Activated T-cell treated with anti-CD3 and anti-CD28 coated beads for 48 hours (primary cell): ENCODE data around the gene BHMT2.
A peak's percentile ranks its signal among the peaks of the same experiment; 100 is the strongest.

ENCODE experiments used
- DNase-seq: peaks from one replicate; pipeline ENCODE4 v3.0.0-alpha.2; 2020; ENCODE audit warnings: low read depth

BHMT2 gene

GRCh38 chr5:79069488-79070349 is at the start of gene BHMT2, which contains the start of gene DMGDH:
BHMT2 (plus strand) TSS chr5:79069767; CDS start chr5:79069783, 16 bp downstream.
DMGDH (minus strand) TSS chr5:79069674; CDS start chr5:79069620, 54 bp downstream.
- DNase-seq = no peak

GRCh38 chr5:79020861-79021561 is 48.6 kb upstream of the BHMT2 start:
- DNase-seq = peak; percentile 22

DNA sequence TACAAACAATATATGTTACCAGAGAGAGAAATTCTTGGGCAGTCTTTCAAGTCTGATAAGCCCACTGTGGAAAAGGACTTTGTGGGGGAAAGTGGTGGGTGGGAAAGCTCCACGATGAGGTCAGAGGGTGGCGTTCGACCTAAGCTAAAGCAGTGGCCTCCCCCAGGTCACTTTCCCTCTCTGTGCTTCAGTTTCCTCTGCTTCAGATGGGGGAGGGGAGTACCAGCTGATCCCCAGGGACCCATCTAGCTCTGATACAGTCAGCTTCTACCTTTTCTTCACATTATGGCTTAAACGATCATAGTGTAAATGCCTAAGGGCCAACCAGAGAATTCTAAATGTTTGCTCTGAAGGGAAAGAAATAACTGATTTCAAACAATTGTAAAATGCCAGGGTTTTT is 47.8 kb upstream of the BHMT2 start:
- no peak for DNase-seq

DNA sequence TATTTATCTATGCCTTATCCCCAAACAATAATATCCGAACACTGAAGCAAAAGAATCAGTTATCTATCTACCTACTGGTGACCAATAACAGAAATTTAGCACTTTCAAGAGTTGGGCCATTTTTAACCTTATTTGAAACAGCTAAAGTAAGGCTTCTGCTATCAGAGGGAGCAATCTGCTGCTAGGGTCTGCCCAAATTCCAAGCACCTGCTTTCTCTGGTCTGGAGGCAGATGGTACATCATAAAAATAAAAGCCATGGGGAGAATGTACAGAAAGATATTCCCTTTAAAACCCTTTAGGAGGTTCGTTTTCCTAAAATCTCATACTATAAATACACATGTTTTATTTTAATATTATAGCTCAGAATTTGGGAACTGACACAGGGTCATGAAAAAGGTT is 46.8 kb upstream of the BHMT2 start:
- no peak for DNase-seq

DNA sequence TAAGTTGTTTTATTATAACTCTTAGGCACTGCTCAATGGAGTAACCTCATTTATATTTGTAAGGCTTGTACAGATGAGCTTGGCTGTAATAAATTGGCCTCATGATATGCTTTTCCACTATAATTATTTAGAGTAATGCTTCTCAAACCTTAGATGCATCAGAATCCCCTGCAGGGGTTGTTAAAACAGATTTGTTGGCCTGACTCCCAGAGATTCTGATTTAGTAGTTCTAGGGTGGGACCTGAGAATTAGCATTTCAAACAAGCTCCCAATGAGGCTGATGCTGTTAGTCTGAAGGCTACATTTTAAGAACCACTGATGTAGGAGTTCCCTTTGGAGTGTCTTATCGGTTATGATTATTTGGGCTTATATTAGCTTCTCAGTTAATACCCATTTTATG is 46.2 kb upstream of the BHMT2 start:
- no peak for DNase-seq

DNA sequence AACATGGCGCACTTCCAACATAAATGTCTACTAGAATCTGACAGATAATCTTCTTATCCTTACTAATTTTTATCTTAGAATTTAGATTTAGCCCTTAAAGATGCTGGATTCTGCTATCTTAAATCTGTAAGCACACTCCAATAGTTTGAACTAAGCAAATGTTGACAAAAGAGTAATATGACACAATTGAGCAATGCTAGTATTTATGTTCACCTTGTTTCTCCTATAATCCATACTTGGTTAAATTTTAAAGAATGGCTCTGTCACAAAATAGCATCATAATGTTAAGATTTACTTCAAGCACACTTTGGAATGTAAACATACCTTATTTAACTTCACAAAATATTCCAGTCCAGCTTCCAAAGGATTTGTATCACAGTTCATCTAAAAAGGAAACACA is 45.6 kb upstream of the BHMT2 start:
- no peak for DNase-seq

DNA sequence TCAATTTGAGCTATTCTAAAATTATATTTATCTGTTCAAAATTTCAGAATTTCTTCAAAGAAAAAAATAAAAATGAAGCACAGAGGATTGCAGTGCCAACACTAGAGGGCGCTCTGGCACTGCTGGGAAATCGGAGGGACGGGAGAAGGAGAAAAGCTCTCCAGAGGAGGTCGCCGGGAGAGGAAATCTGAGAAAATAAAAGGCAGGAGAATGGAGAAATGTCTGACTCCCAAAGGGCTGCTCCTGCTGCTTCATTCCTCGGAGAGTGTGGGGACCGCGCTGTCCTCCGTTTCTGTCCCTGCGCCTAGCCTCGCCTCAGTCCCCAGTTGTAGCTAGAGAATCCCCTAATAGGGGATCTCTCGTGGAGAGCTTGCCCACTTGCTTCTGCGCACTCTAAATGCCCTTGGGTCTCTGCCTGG is 44.5 kb upstream of the BHMT2 start:
- DNase-seq = peak; percentile 38

DNA sequence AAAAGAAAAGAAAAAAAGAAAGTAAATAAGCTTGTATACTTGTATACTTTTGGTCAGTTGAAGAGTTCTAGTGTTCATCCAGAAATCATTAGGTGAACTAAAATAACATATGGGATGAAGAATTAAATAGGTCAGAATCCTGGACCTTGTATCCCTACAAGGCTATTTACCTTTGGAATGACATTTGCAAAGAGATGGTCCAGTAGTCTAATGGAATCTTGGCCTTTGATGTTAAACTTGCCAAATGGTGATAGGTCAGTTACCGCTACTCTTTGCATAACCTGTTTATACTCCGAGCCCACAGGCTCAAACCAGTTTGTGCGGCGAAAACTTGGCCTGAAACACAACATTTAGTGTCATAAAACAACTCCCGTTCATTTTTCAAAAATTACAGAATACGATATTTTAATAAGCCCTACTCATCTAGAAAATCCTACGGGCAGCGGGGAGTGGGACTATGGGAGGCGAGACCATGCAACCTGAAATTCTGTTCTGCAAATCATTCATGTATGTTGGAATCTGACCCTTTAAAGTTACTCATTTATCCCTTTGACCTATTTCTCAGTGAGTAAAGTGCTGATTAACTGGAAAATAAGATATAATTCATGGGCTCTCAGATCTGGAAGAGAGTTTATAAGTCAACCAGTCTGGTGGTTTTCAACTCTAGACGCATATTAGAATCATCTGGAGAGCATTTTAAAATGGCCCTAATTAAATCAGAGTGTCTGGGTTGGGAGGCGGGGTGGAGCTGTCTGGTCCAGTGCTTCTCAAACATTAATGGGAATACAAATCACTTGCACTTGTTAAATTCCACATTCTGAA is 38.7 kb upstream of the BHMT2 start:
- no peak for DNase-seq

- no peak for DNase-seq
Measured at GRCh38 chr5:79031485-79031867, 38.1 kb upstream of the BHMT2 start.

DNA sequence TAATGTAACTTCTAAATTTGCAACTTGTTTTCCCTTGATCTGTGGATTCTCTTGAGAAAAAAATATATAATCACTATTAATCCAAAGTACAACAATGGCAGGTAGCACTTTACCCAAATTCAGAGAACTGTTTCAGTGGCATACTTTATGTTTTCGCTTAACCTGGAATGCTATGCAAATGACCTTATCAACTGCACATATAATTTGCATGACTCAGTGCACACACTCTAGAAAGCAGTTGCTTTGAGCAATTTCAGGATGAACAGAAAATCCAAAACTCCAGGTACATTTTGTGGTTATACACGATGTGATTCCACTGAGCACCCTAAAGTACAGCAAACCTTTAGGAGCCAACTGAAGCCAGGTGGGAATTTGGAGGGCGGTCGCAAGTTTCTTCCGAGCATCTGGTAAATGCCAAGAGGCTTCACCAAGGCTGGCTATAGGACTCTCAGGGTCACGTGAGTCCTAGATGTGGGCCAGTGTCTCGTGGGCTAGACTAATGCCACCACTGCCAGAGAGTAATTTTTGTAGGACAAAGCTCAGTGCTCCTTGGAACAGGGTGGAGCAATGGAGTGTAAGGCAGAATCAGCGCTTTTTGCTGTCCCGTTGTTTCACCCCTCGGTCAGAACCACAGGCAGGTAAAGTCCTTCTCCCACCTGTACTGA is 37.4 kb upstream of the BHMT2 start:
- no peak for DNase-seq

- DNase-seq = no peak
Measured at GRCh38 chr5:79032782-79033181, 36.8 kb upstream of the BHMT2 start.

GRCh38 chr5:79035237-79035636 is 34.3 kb upstream of the BHMT2 start:
- no peak for DNase-seq

DNA sequence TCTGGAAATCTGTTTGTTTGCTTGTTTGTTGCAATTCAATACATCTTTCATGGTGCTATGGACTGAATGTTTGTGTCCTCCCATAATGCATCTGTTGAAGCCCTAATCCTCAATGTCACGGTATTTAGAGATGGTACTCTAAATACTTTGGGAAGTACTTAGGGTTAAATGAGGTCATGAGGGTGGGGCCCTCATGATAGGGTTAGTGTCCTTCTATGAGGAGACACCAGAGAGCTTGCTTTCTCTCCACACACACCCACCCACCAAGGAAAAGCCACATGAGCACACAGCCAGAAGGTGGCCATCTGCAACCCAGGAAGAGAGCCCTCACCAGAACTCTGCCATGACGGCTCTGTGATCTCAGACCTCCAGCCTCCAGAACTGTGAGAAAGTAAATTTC is 32.8 kb upstream of the BHMT2 start:
- no peak for DNase-seq

DNA sequence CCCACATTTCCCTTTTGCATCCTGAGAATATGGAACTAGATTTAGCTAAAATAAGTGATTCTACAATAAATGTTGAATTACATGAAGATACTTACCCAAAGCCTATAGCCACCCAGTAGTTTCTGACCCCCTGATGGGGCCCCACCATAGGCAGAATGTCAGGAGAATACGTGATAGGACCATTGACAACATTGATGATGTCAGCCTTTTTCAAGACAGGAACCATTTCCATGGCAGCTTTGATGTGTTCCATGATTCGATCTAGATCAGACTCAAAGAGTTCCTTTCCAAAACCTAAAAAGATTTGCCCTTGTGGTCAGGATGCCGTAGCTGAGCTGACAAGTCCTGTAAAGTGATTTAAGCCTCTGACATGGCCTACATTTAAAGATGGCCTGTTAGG is 27.4 kb upstream of the BHMT2 start:
- no peak for DNase-seq

DNA sequence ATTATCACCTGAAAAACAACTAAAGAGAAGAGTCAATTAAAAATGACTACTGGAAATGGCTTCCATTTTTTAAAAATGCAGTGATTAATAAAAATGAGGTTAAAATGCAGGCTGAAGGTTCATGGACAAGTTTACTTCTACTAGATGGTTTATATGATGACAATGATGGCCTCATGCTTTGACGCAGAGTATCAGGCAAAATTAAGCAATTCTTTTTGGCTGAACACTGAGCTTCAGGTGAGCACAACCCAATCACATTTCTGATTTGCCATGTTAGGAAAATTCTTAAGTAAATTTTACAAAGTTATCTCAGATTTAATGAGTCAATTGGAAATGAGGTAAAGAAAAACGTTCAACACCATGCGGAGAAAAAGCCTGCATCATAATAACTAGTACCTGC is 22.4 kb upstream of the BHMT2 start:
- DNase-seq = no peak

GRCh38 chr5:79048437-79048836 is 21.1 kb upstream of the BHMT2 start:
- no peak for DNase-seq

DNA sequence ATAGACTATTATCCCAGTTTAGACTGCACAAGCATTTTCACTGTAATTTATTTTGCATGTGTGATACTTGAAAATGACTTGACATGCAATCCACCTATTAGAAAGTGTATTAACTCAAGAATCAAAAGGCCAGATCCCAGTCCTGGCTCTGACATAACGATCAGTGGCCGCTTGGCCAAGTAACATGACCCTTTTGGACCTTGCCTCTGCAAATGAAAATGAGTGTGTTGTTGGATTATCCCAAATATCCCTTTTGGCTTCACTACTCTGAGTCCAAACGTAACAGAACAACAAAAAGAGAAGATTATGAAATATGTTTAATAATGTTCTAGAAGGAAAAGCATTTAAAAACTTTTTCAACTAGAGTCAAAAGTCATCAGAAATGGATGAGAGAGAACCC is 19.1 kb upstream of the BHMT2 start:
- DNase-seq = no peak

DNA sequence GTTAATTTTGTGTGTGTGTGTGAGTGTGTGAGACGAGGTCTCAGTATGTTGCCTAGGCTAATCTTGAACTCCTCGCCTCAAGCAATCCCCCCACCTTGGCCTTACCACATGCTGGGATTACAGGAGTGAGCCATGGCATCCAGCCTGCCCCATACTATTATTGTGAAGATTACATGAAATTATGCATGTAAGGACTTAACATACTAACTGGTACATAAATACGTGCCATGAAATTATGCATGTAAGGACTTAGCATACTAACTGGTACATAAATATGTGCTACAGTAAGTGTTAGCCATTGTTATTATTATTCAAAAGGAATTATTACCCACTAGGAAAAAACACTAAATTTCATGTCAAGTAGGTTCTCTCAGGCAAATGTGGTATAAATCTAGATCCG is 16.2 kb upstream of the BHMT2 start:
- DNase-seq = no peak

GRCh38 chr5:79055017-79055416 is 14.6 kb upstream of the BHMT2 start:
- no peak for DNase-seq

- DNase-seq = no peak
Measured at GRCh38 chr5:79056847-79057246, 12.7 kb upstream of the BHMT2 start.

DNA sequence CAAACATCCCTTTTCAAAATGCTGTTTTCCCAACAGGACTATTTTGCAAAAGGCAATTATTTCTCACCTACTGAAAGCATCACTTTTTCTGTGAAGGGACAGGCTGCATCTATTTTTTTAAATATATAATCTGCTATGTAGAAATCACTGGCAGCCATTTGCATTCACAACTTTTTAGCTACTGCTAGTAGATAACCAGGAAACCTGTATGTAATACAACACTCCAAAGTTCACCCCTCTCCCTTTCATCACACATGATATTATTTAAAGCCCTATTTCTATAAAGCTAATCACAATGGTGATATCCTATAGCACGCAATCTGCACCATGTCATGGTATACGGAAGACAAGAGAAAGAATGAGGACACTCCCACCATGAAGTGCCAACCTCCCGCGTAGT is 9.9 kb upstream of the BHMT2 start:
- no peak for DNase-seq

DNA sequence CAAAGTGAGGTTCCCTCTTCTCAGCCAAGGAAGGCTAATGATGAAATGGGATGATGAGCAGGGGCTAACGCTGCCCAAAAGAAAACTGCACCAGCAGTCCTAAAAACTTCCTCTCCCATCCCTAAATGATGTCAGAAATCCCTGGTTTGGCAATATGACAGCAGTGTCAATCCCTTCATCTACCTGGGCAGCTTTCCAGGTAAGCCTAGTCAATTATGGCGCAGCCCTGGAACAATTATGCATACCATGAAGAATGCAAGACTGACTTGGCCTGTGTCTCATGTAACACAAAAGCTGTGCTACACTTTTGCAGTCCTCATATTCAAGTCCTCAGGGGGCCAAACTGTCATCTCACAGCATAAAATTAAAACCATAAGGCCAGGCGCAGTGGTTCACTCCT is 7.1 kb upstream of the BHMT2 start:
- no peak for DNase-seq
